Spinal cord (tissue), 10 donors: ENCODE results near the gene DNAJC1. TPM values are rescaled to one million over a fixed set of nuclear protein-coding genes. Genes with fewer than 3 reads are reported as not detected.
"Not testable (repeated sequence)": the region's sequence is repeated elsewhere in the genome, so short reads cannot be mapped to it uniquely, and the experiment has no call there.

Source experiments
- DNase-seq, 6 donors: peaks; one replicate each; pipeline versions ENCODE4 v3.0.0 to v3.0.0-alpha.2; 2013 to 2015; ENCODE audit warnings: low spot score in 6 of 6, low read depth in 4 of 6
- H3K27ac ChIP-seq: one replicate; pipeline ENCODE4 v1.5.1; 2013; ENCODE audit warnings: low read depth, low read length, control low read depth
- H3K27me3 ChIP-seq: one replicate; pipeline ENCODE4 v1.6.1; 2013; ENCODE audit warnings: low read length; ENCODE audit not compliant: control insufficient read depth, insufficient read depth
- H3K36me3 ChIP-seq: one replicate; pipeline ENCODE4 v1.6.1; 2013; ENCODE audit warnings: low read length; ENCODE audit not compliant: control insufficient read depth, insufficient read depth
- H3K4me1 ChIP-seq: one replicate; pipeline ENCODE4 v1.6.1; 2013; ENCODE audit warnings: low read length; ENCODE audit not compliant: control insufficient read depth, insufficient read depth
- H3K4me3 ChIP-seq: one replicate; pipeline ENCODE4 v1.5.1; 2013; ENCODE audit warnings: low read depth, low read length, control low read depth
- H3K9me3 ChIP-seq: one replicate; pipeline ENCODE4 v1.6.1; 2013; ENCODE audit warnings: low read length; ENCODE audit not compliant: control insufficient read depth, insufficient read depth
- WGBS: methylation state at CpG from one replicate; pipeline ENCODE4 v1.1.5; 2013; ENCODE audit warnings: missing lambda C conversion rate; ENCODE audit not compliant: insufficient coverage; 5-methylcytosine and 5-hydroxymethylcytosine counted together
- long read RNA-seq, 4 donors: transcript quantifications; one replicate each; lab custom pipeline, GENCODE V29; 2026
- polyA plus RNA-seq, 2 donors: library from polyadenylated mRNA; unstranded; fragments of 120-200 nt; gene quantifications; one replicate each; pipeline ENCODE4 v1.2.1, GENCODE V29; 2013; ENCODE audit not compliant: insufficient read length in 2 of 2
- total RNA-seq, 2 donors: library from RNA; depleted of rRNA in 1 of 2; stranded (reverse); fragments of 120-200 nt in 1 of 2; fragments of >200 nt in 1 of 2; gene quantifications; one replicate each; pipeline versions ENCODE4 v1.2.3 to v1.2.4, GENCODE V29; 2013 to 2014
- donor health status: healthy.

The DNAJC1 gene, protein sequence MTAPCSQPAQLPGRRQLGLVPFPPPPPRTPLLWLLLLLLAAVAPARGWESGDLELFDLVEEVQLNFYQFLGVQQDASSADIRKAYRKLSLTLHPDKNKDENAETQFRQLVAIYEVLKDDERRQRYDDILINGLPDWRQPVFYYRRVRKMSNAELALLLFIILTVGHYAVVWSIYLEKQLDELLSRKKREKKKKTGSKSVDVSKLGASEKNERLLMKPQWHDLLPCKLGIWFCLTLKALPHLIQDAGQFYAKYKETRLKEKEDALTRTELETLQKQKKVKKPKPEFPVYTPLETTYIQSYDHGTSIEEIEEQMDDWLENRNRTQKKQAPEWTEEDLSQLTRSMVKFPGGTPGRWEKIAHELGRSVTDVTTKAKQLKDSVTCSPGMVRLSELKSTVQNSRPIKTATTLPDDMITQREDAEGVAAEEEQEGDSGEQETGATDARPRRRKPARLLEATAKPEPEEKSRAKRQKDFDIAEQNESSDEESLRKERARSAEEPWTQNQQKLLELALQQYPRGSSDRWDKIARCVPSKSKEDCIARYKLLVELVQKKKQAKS
- total RNA-seq (10 to 100 TPM; 23.0 to 39.0 TPM), polyA plus RNA-seq (10 to 100 TPM; 15.6 to 16.1 TPM)
- long read RNA-seq, donor 1, partial matches to known transcripts, result 35 of 36 reads
- long read RNA-seq, donor 1, other reads (novel, unspliced or antisense), result 0 of 36 reads
- long read RNA-seq, donor 2, partial matches to known transcripts, result 0 of 1 reads
- long read RNA-seq, donor 2, other reads (novel, unspliced or antisense), result 0 of 1 reads
- long read RNA-seq, donor 3, partial matches to known transcripts, result 11 of 12 reads
- long read RNA-seq, donor 3, other reads (novel, unspliced or antisense), result 0 of 12 reads
- long read RNA-seq, donor 4, transcript DNAJC1-202 (12 exons, 2,106 nt), result major isoform, 5 of 101 reads
- long read RNA-seq, donor 4, partial matches to known transcripts, result 96 of 101 reads
- long read RNA-seq, donor 4, other reads (novel, unspliced or antisense), result 0 of 101 reads

DNA sequence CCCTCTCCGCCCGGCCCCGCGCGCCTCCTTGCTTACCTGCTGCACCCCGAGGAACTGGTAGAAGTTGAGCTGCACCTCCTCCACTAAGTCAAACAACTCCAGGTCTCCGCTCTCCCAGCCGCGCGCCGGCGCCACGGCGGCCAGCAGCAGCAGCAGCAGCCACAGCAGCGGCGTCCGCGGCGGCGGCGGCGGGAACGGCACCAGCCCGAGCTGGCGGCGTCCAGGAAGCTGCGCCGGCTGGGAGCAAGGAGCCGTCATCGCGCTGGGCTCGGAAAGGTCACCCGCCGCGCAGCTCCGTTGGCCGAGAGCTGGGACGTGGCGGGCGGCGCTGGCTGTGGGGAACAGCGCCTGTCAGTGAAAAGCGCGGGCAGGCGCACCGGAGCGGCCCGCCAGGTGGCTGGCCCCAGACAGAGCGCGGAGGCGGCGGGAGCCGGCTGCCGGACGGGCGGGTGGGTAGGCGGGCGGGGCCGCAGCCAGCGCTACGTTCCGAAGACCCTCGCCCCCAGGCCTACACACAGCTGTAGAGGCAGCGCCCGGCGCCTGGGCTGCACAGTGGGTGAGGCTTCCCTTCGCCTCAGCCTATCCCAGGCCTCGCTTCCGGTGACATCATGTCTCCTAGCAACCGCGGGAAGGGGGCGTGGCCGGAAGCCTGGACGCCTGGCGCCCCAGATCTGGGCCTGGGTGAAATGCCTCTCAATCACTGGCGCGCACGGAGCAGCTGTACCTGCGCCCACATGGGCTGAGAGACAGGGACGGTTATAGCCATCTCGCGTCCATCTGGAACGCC lies at the start of gene DNAJC1:
TSS of gene DNAJC1 (minus strand) at position 554 of the 787 bp plus-strand sequence. CDS start at position 258, 296 bp downstream.
- no peaks in the 10 kb centered on the region for H3K27me3 ChIP-seq
- WGBS, result under 1% methylated on average over 81 of the region's 83 CpGs
- peak within 1 kb of the TSS; percentile 88 for H3K27ac ChIP-seq
- peak within 1 kb of the TSS; percentile 82 for H3K4me3 ChIP-seq
- peaks cover 6% of the 10 kb centered on the region for H3K4me1 ChIP-seq
- peak; percentile 93 to 99 (median 96) for DNase-seq
- H3K36me3 ChIP-seq, result no peaks in the 10 kb centered on the region
- H3K9me3 ChIP-seq, result no peaks in the 10 kb centered on the region

DNA sequence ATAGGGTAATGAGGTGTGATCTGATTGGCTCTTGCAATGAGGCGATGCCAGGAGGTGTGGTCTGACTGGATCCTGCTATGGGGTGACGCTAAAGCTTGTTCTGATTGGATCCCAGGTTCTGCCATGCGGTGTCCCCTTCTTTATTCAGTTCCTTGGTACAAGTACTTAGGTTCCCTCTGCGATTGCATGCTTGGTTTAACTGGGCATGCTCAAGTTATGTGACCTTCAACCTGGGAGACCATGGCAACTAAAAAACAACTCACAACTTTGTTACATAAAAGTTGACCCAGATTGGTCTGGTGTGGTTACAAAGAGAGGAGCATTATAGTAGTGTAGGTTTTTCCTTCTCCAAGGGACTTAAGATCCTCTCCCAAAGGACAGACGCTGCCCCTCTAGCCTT lies 49.5 kb upstream of the DNAJC1 start:
- Histone ChIP-seq H3K36me3 (no peaks in the 10 kb centered on the region), H3K4me3 (no peak overlapping the region), H3K27me3 (no peaks in the 10 kb centered on the region), H3K4me1 (no peaks in the 10 kb centered on the region), H3K27ac (no peak overlapping the region), H3K9me3 (no peaks in the 10 kb centered on the region)
- peak in 1 of 6 donors; percentile 9 for DNase-seq
- 89% methylated on average over 3 of the region's 5 CpGs for WGBS

DNA sequence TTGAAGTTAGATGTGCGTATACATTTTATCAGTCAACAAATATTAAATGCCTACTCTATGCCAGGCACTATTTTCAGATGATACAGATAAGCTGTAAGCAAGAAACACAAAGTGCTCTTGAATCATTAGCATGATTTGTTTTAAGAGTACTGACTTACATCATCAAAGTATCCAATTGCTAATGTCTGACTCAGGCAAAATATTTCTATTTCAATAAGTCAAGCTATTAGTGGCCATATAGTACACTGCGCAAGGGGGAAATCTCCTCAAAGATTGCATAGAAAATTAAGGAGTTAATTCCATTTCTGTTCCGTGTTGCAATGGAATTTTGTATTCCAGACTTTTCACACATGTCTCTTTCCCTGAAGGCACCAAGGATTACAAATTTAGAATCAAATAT lies 46.1 kb upstream of the DNAJC1 start:
- no peak for DNase-seq
- Histone ChIP-seq H3K4me1 (no peaks in the 10 kb centered on the region), H3K4me3 (no peak overlapping the region), H3K27me3 (no peaks in the 10 kb centered on the region), H3K27ac (no peak overlapping the region), H3K9me3 (no peaks in the 10 kb centered on the region), H3K36me3 (no peaks in the 10 kb centered on the region)
- WGBS, result no CpG with 5 or more reads among the region's 3 CpGs

DNA sequence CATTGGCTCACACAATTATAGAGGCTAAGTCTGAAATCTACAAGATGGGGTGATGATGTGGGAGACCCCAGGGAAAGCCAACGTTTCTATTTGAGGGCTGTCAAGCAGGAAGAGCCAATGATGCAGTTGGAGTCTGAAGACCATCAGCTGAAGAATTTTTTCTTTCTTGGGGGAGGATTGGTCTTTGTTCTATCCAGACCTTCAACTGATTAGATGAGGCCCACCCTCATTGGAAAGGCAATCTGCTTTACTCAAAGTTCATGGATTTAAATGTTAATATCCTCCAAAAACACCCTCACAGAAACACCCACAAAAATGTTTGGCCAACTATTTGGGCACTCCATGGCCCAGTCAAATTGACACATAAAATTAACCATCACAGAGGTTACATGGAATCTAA lies 44.3 kb upstream of the DNAJC1 start:
- WGBS, result 80% methylated on average over 1 of the region's 1 CpG
- H3K27me3 ChIP-seq, result no peaks in the 10 kb centered on the region
- no peaks in the 10 kb centered on the region for H3K36me3 ChIP-seq
- H3K27ac ChIP-seq, result no peak overlapping the region
- DNase-seq, result no peak
- no peaks in the 10 kb centered on the region for H3K4me1 ChIP-seq
- no peaks in the 10 kb centered on the region for H3K9me3 ChIP-seq
- no peak overlapping the region for H3K4me3 ChIP-seq

DNA sequence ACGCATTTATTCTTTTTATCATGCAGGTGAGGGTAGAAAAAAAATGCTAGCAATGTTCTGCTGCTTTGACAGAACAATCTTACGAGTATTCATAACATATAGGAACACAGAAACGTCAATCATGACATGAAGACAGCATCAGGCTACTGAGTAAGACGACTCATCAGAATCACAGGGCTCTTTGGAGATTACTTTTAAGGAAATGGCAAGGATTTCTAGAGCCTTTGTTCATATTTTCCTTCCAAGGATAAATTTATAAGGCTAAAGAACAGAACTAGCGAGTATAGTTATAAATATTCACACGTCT lies 39.8 kb upstream of the DNAJC1 start:
- Histone ChIP-seq H3K27ac (no peak overlapping the region), H3K36me3 (no peaks in the 10 kb centered on the region), H3K27me3 (no peaks in the 10 kb centered on the region), H3K4me1 (no peaks in the 10 kb centered on the region), H3K4me3 (no peak overlapping the region), H3K9me3 (no peaks in the 10 kb centered on the region)
- no peak for DNase-seq
- no CpG with 5 or more reads among the region's 6 CpGs for WGBS

DNA sequence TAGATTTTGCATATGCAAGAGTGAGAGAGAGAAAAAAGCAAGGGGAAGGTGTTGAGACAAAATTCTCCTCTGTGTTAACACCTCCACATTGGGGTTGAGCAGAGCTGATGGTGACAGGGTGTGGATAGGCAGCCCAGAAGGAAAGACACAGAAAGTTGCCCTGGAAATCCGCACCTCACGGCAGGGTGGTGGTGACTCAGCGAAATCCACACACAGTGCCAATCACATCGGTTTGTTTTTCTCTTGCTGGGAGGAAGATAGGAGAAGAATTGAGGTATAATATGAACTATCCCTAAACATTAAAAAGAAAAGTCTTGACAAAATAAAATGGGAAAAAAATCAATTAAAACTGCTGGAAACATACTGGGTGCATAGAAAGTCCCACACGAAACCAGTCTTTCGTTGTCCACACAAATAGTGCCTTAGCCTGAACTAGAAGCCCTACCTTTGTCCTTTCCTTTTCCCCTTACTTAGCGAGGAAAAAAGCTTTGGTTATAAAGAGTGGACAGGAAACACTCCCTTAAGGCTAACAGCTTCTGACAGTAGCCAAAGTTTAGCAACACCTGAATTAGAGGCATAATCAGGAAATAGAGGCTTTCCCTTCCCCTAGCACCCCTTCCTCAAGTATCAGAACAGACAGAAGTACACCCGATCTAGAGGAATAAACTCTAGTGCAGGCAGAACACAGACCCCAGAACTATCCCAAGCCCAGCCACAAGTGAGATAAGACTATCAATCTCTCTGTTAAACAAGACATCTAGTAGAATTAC lies 39.2 kb upstream of the DNAJC1 start:
- no peak for DNase-seq
- H3K9me3 ChIP-seq, result no peaks in the 10 kb centered on the region
- H3K27me3 ChIP-seq, result no peaks in the 10 kb centered on the region
- H3K4me1 ChIP-seq, result no peaks in the 10 kb centered on the region
- no CpG with 5 or more reads among the region's 8 CpGs for WGBS
- no peak overlapping the region for H3K4me3 ChIP-seq
- H3K36me3 ChIP-seq, result no peaks in the 10 kb centered on the region
- H3K27ac ChIP-seq, result no peak overlapping the region

DNA sequence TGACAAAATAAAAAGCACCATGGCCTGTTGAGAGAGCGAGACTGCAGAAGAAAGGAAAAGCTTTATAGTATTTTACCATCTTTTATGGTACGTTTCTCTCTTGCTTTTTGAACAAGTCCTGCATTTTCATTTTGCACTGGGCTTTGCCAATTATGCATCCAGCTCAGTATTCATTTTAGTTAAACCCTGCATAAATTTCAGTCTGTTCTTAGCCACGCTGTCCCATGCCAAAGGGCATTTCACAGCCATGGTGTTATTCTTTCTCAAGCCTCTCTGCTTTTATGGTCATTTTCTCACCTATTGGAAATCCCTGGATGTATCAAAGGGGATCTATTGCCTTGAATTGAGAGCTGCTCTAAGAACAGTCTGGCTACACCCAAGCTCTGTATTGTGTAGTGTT lies 30.8 kb upstream of the DNAJC1 start:
- no peaks in the 10 kb centered on the region for H3K36me3 ChIP-seq
- H3K4me1 ChIP-seq, result no peaks in the 10 kb centered on the region
- peaks cover 1% of the 10 kb centered on the region for H3K9me3 ChIP-seq
- WGBS, result no CpG with 5 or more reads among the region's 3 CpGs
- H3K4me3 ChIP-seq, result no peak overlapping the region
- no peak overlapping the region for H3K27ac ChIP-seq
- H3K27me3 ChIP-seq, result no peaks in the 10 kb centered on the region
- DNase-seq, result peak in 1 of 6 donors; percentile 3

DNA sequence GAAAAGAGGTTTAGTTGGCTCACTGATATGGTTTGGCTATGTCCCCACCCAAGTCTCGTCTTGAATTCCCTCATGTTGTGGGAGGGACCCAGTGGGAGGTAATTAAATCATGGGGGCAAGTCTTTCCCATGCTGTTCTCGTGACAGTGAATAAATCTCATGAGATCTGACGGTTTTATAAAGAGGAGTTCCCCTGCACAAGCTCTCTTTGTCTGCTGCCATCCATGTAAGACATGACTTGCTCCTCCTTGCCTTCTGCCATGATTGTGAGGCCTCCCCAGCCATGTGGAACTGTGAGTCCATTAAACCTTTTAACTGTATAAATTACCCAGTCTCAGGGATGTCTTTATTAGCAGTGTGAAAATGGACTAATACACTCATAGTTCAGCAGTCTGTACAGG lies 28.7 kb upstream of the DNAJC1 start:
- WGBS, result 73% methylated on average over 3 of the region's 3 CpGs
- not testable (repeated sequence) for H3K4me1 ChIP-seq, H3K27ac ChIP-seq, DNase-seq, H3K36me3 ChIP-seq, H3K27me3 ChIP-seq, H3K9me3 ChIP-seq, H3K4me3 ChIP-seq

DNA sequence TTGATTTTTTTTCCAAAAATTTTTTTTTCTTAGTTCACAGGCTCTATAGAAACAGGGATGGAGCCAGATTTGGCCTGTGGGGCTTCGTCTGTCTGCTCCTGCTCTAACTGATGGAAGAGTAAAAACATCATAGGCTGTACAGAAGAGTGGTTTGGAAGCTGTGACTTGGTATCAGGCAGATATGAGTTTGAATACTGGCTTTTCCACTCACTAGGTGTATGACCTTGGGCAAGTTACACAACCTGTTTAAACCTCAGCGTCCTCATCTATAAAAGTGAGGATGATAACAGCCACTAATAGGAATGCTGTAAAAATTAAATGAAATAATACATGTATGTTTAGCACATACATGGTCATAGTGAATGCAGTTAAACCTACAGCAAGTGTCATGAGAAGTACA lies 26.9 kb upstream of the DNAJC1 start:
- no CpG with 5 or more reads among the region's 2 CpGs for WGBS

More for the DNA sequence above, 26.9 kb upstream of the DNAJC1 start:
- DNase-seq, result no peak
- no peaks in the 10 kb centered on the region for H3K4me1 ChIP-seq
- no peaks in the 10 kb centered on the region for H3K36me3 ChIP-seq
- H3K27me3 ChIP-seq, result no peaks in the 10 kb centered on the region
- no peak overlapping the region for H3K27ac ChIP-seq
- no peak overlapping the region for H3K4me3 ChIP-seq
- peaks cover 1% of the 10 kb centered on the region for H3K9me3 ChIP-seq
